SK-N-SH (cell line): Measurements from ENCODE around the gene HSF4. TPM values are rescaled to one million over a fixed set of nuclear protein-coding genes. Genes with fewer than 3 reads are reported as not detected.
A peak's percentile ranks its signal among the peaks of the same experiment; 100 is the strongest.

Experiments used
- CTCF ChIA-PET: fragments of 300-600, 350-600 bp; formaldehyde crosslinking; extraction: SDS; loops from one replicate; lab custom pipeline; 2021; lab: Yijun Ruan, JAX
- POLR2A ChIA-PET: fragments of 350-600 bp; sonication (Branson Sonifier 250); formaldehyde crosslinking; extraction: SDS; loops from one replicate; lab custom pipeline; 2020; ENCODE audit warnings: antibody characterized with exemption, inconsistent platforms; lab: Yijun Ruan, JAX
- DNase-seq: peaks from one replicate; pipeline ENCODE4 v3.0.0; 2012
- H2AFZ ChIP-seq: fragments of 200-600 bp; sonication (generic); 2 replicates; pipeline ENCODE4 v1.8.1; 2016; ENCODE audit warnings: antibody characterized with exemption, mild to moderate bottlenecking, low read depth
- H3F3A ChIP-seq: fragments of 200-600 bp; sonication (generic); replicated peaks from 2 replicates; pipeline ENCODE3; 2016; ENCODE audit warnings: antibody characterized with exemption, mild to moderate bottlenecking; ENCODE audit not compliant: insufficient read depth
- H3K27ac ChIP-seq, 2 experiments: fragments of 200-500 bp in 1 of 2; fragments of 200-600 bp in 1 of 2; sonication (Bioruptor generic) in 1 of 2; sonication (generic), shearing (Covaris generic) in 1 of 2; 2 replicates each; pipeline versions ENCODE4 v1.5.1 to v1.6.1; 2014 to 2016; ENCODE audit warnings: low read depth in 2 of 2, inconsistent platforms in 1 of 2, low read length in 1 of 2, mild to moderate bottlenecking in 1 of 2, mixed read lengths in 1 of 2
- H3K27me3 ChIP-seq: fragments of 200-600 bp; sonication (generic), shearing (Covaris generic); 2 replicates; pipeline ENCODE4 v1.6.1; 2016; ENCODE audit warnings: mixed run types; ENCODE audit not compliant: insufficient read depth
- H3K36me3 ChIP-seq, 2 experiments: fragments of 200-500 bp in 1 of 2; fragments of 200-600 bp in 1 of 2; sonication (Bioruptor generic) in 1 of 2; sonication (generic) in 1 of 2; replicated peaks in 1 of 2; 2 replicates each; pipeline versions ENCODE3 to v1.5.1; 2014 to 2016; ENCODE audit warnings: low read length in 1 of 2, mild to moderate bottlenecking in 1 of 2; ENCODE audit not compliant: insufficient read depth in 2 of 2, control insufficient read depth in 1 of 2
- H3K4me1 ChIP-seq, 2 experiments: fragments of 200-500 bp in 1 of 2; fragments of 200-600 bp in 1 of 2; sonication (Bioruptor generic) in 1 of 2; sonication (generic), shearing (Covaris generic) in 1 of 2; 2 replicates each; pipeline versions ENCODE4 v1.5.1 to v1.6.1; 2014 to 2016; ENCODE audit warnings: low read depth in 1 of 2, low read length in 1 of 2, mixed run types in 1 of 2; ENCODE audit not compliant: insufficient read depth in 2 of 2, control insufficient read depth in 1 of 2
- H3K4me2 ChIP-seq: fragments of 200-600 bp; sonication (generic), shearing (Covaris generic); 2 replicates; pipeline ENCODE4 v1.6.1; 2017; ENCODE audit warnings: mixed run types
- H3K4me3 ChIP-seq, 2 experiments: fragments of 200-500 bp in 1 of 2; fragments of 200-600 bp in 1 of 2; sonication (Bioruptor generic) in 1 of 2; sonication (generic), shearing (Covaris generic) in 1 of 2; 2 replicates each; pipeline versions ENCODE4 v1.5.1 to v1.8.1; 2014 to 2016; ENCODE audit warnings: low read depth in 2 of 2, inconsistent platforms in 1 of 2, low read length in 1 of 2, mild to moderate bottlenecking in 1 of 2, mixed read lengths in 1 of 2, moderate library complexity in 1 of 2
- H3K79me2 ChIP-seq: fragments of 200-600 bp; sonication (generic); 2 replicates; pipeline ENCODE4 v1.8.1; 2017; ENCODE audit warnings: mild to moderate bottlenecking; ENCODE audit not compliant: insufficient read depth
- H3K9ac ChIP-seq: fragments of 200-600 bp; sonication (generic); 2 replicates; pipeline ENCODE4 v1.6.1; 2017; ENCODE audit warnings: mixed run types
- H3K9me2 ChIP-seq: fragments of 200-600 bp; sonication (generic); 2 replicates; pipeline ENCODE4 v1.6.1; 2017; ENCODE audit warnings: mixed run types
- H3K9me3 ChIP-seq: fragments of 200-600 bp; sonication (generic); 2 replicates; pipeline ENCODE4 v1.6.1; 2017; ENCODE audit warnings: mixed run types, mild to moderate bottlenecking, moderate library complexity
- H4K20me1 ChIP-seq: fragments of 200-600 bp; sonication (generic); 2 replicates; pipeline ENCODE4 v1.6.1; 2017; ENCODE audit warnings: mild to moderate bottlenecking, mixed run types; ENCODE audit not compliant: insufficient read depth
- FOXJ3 ChIP-seq: sonication (generic); formaldehyde crosslinking; IDR thresholded peaks from 2 replicates; pipeline ENCODE4 v1.5.1; 2020; ENCODE audit warnings: mild to moderate bottlenecking, missing genetic modification reagents
- FOXM1 ChIP-seq: IDR thresholded peaks from 2 replicates; pipeline ENCODE4 v1.4.0; 2012; ENCODE audit warnings: low read depth, mild to moderate bottlenecking
- IRF3 ChIP-seq: fragments of 150-350 bp; IDR thresholded peaks from 2 replicates; pipeline ENCODE4 v1.6.1; 2016; ENCODE audit warnings: mild to moderate bottlenecking, low read depth, low read length
- JUND ChIP-seq: IDR thresholded peaks from 2 replicates; pipeline ENCODE4 v1.4.0; 2012
- NFIC ChIP-seq: IDR thresholded peaks from 2 replicates; pipeline ENCODE4 v1.4.0; 2012; ENCODE audit warnings: borderline replicate concordance
- PBX3 ChIP-seq: IDR thresholded peaks from 2 replicates; pipeline ENCODE4; 2012
- RAD21 ChIP-seq: IDR thresholded peaks from 2 replicates; pipeline ENCODE4 v1.6.1; 2012; ENCODE audit warnings: mild to moderate bottlenecking, low read length
- RCOR1 ChIP-seq: fragments of 150-350 bp; IDR thresholded peaks from 2 replicates; pipeline ENCODE4 v1.6.1; 2017; ENCODE audit warnings: antibody characterized with exemption, low read length
- SIN3A ChIP-seq: IDR thresholded peaks from 2 replicates; pipeline ENCODE4 v1.6.1; 2012; ENCODE audit warnings: low read depth, mild to moderate bottlenecking, low read length, moderate library complexity, borderline replicate concordance
- USF2 ChIP-seq: fragments of 150-350 bp; IDR thresholded peaks from 2 replicates; pipeline ENCODE4 v1.6.1; 2017; ENCODE audit warnings: antibody characterized with exemption, low read length, low read depth, borderline replicate concordance
- YY1 ChIP-seq: IDR thresholded peaks from 2 replicates; pipeline ENCODE4 v1.4.0; 2012; ENCODE audit warnings: low read depth, mild to moderate bottlenecking
- whole genome bisulfite sequencing: methylation state at CpG from one replicate; pipeline ENCODE4 v1.1.6; 2017; ENCODE audit warnings: low lambda C conversion rate; 5-methylcytosine and 5-hydroxymethylcytosine counted together
- polyA plus RNA-seq, 3 experiments: library from polyadenylated mRNA; depleted of rRNA; stranded (reverse); fragments of >200 nt; gene quantifications; 2 replicates each; pipeline ENCODE4 v1.2.3, GENCODE V29; 2012

HSF4 gene
- polyA plus RNA-seq, 1 of the 3 experiments (the other 2 are of a cell fraction) = 33.4 TPM

GRCh38 chr16:67194260-67194659, 29.7 kb downstream of the HSF4 start:
- TF ChIP-seq IRF3 (no peak), RAD21 (no peak), USF2 (no peak), NFIC (no peak), SIN3A (no peak), JUND (no peak), FOXJ3 (CRISPR knock-in tag) (no peak), FOXM1 (no peak), PBX3 (no peak)
- Histone ChIP-seq H3K79me2 (peaks cover 50% of the 10 kb centered on the region), H3F3A (peaks cover 31% of the 10 kb centered on the region), H3K4me1 (peaks cover 8 to 25% of the 10 kb centered on the region in 2 experiments; a peak in 3 of 4 replicates), H3K36me3 (peaks cover 34 to 60% of the 10 kb centered on the region in 2 experiments), H3K4me2 (peak overlapping the region; percentile 100), H3K27me3 (no peaks in the 10 kb centered on the region), H2AFZ (no peak overlapping the region), H3K9me3 (no peaks in the 10 kb centered on the region), H4K20me1 (peaks cover 21% of the 10 kb centered on the region), H3K9ac (no peak overlapping the region), H3K4me3 (no peak overlapping the region), H3K9me2 (no peaks in the 10 kb centered on the region), H3K27ac (no peak overlapping the region; a peak in 1 of 4 replicates)
- ChIA-PET CTCF (interaction anchor here (0.9 to 1.8 kb wide), 3 partner anchors 9 to 39 kb away, joined by 3 to 8 read pairs (median 3); no protein-coding TSS in a partner anchor), POLR2A (interaction anchor here (0.7 to 2.9 kb wide), 2 partner anchors 13 to 21 kb away, joined by 3 to 8 read pairs; no protein-coding TSS in a partner anchor)
- WGBS = 96% methylated on average over 4 of the region's 6 CpGs
- DNase-seq = no peak

GRCh38 chr16:67195676-67196075, 31.1 kb downstream of the HSF4 start:
- TF ChIP-seq PBX3 (no peak), YY1 (no peak), RCOR1 (no peak)
- TF ChIP-seq, all 33 proteins: peak for 0
- no peaks in the 10 kb centered on the region for H3K9me2 ChIP-seq
- H3K9ac ChIP-seq = no peak overlapping the region
- H2AFZ ChIP-seq = no peak overlapping the region
- ChIA-PET CTCF (interaction anchor here (0.7 to 0.8 kb wide), 2 partner anchors 12 to 14 kb away, joined by 3 read pairs; no protein-coding TSS in a partner anchor), POLR2A (no interaction called here)
- WGBS = 94% methylated on average over 2 of the region's 5 CpGs
- peaks cover 50% of the 10 kb centered on the region for H3K79me2 ChIP-seq
- peaks cover 8 to 25% of the 10 kb centered on the region in 2 experiments; a peak in 3 of 4 replicates for H3K4me1 ChIP-seq
- H3F3A ChIP-seq = peaks cover 31% of the 10 kb centered on the region
- H3K27ac ChIP-seq = no peak overlapping the region
- H3K9me3 ChIP-seq = no peaks in the 10 kb centered on the region
- DNase-seq = no peak
- H3K4me3 ChIP-seq = no peak overlapping the region
- no peaks in the 10 kb centered on the region for H3K27me3 ChIP-seq
- H4K20me1 ChIP-seq = peaks cover 21% of the 10 kb centered on the region
- H3K4me2 ChIP-seq = no peak overlapping the region
- H3K36me3 ChIP-seq = peaks cover 34 to 67% of the 10 kb centered on the region in 2 experiments
